H1 (cell line): ENCODE results near the gene ITGA8. TPM values are rescaled to one million over a fixed set of nuclear protein-coding genes. Genes with fewer than 3 reads are reported as not detected.

Experiments
- CTCF ChIA-PET: fragments of 300-600 bp; sonication (Branson Sonifier 250); formaldehyde crosslinking; loops from one replicate; lab custom pipeline; 2021; ENCODE audit not compliant: partially characterized antibody; lab: Charles Lee
- POLR2A ChIA-PET: fragments of 300-600 bp; sonication (Branson Sonifier 250); formaldehyde crosslinking; loops from one replicate; lab custom pipeline; 2021; ENCODE audit warnings: inconsistent platforms; ENCODE audit not compliant: partially characterized antibody; lab: Charles Lee
- DNase-seq, 2 experiments: peaks; one replicate each; pipeline versions ENCODE4 v3.0.0 to v3.0.0-alpha.2; 2010 to 2022; ENCODE audit warnings: low spot score in 2 of 2, low read depth in 1 of 2, mixed read lengths in 1 of 2
- FAIRE-seq: peaks from 2 replicates; lab custom pipeline; 2011; peaks lifted over from hg19 to GRCh38; lab: Jason Lieb, UNC
- H2AFZ ChIP-seq: 2 replicates; pipeline ENCODE4 v1.8.1; 2012; ENCODE audit warnings: low read length, inconsistent platforms
- H2AK5ac ChIP-seq: 2 replicates; pipeline ENCODE4 v1.6.1; 2013; ENCODE audit warnings: low read depth, low read length
- H2BK120ac ChIP-seq: replicated peaks from 2 replicates; pipeline ENCODE3; 2013; ENCODE audit warnings: low read depth, low read length, inconsistent platforms
- H2BK12ac ChIP-seq: 2 replicates; pipeline ENCODE4 v1.6.1; 2013; ENCODE audit warnings: low read depth, low read length
- H2BK15ac ChIP-seq: 2 replicates; pipeline ENCODE4 v1.6.1; 2013; ENCODE audit warnings: low read length
- H2BK20ac ChIP-seq: 2 replicates; pipeline ENCODE4 v1.6.1; 2013; ENCODE audit warnings: low read length
- H2BK5ac ChIP-seq: 2 replicates; pipeline ENCODE4 v1.6.1; 2013; ENCODE audit warnings: low read depth, low read length
- H3K14ac ChIP-seq: 2 replicates; pipeline ENCODE4 v1.6.1; 2013; ENCODE audit warnings: inconsistent platforms; ENCODE audit not compliant: insufficient read length
- H3K18ac ChIP-seq: 2 replicates; pipeline ENCODE4 v1.6.1; 2013; ENCODE audit warnings: low read length; ENCODE audit errors: extremely low read depth
- H3K23ac ChIP-seq: 2 replicates; pipeline ENCODE4 v1.6.1; 2013; ENCODE audit warnings: inconsistent platforms; ENCODE audit not compliant: insufficient read length
- H3K23me2 ChIP-seq: 2 replicates; pipeline ENCODE4 v1.6.1; 2013; ENCODE audit warnings: low read depth, low read length
- H3K27ac ChIP-seq: 2 replicates; pipeline ENCODE4 v1.6.1; 2011; ENCODE audit warnings: low read depth, low read length, inconsistent platforms
- H3K27me3 ChIP-seq, 4 experiments: replicated peaks in 1 of 4; 1 replicate in 1 of 4; 2 replicates in 3 of 4; pipeline versions ENCODE4 v1.6.1 to v1.8.1; 2011 to 2013; ENCODE audit warnings: low read length in 3 of 4, mild to moderate bottlenecking in 3 of 4, inconsistent platforms in 2 of 4, mixed read lengths in 2 of 4, moderate library complexity in 1 of 4; ENCODE audit not compliant: control insufficient read depth in 3 of 4, insufficient read depth in 3 of 4; ENCODE audit errors: extremely low read depth in 1 of 4
- H3K36me3 ChIP-seq, 4 experiments: 2 replicates each; pipeline versions ENCODE4 v1.6.1 to v1.8.1; 2011 to 2013; ENCODE audit warnings: mild to moderate bottlenecking in 4 of 4, low read length in 3 of 4, moderate library complexity in 2 of 4, control low read depth in 1 of 4, inconsistent platforms in 1 of 4; ENCODE audit not compliant: insufficient read depth in 4 of 4, control insufficient read depth in 2 of 4
- H3K4ac ChIP-seq: replicated peaks from 2 replicates; pipeline ENCODE3; 2013; ENCODE audit warnings: low read length, low read depth, mixed read lengths, inconsistent platforms; ENCODE audit not compliant: insufficient read length
- H3K4me1 ChIP-seq, 4 experiments: replicated peaks in 1 of 4; 1 replicate in 1 of 4; 2 replicates in 3 of 4; pipeline versions ENCODE4 v1.6.1 to v1.8.1; 2011 to 2013; ENCODE audit warnings: low read length in 3 of 4, inconsistent platforms in 2 of 4, mixed read lengths in 1 of 4; ENCODE audit not compliant: insufficient read depth in 4 of 4, control insufficient read depth in 3 of 4
- H3K4me2 ChIP-seq, 2 experiments: 2 replicates each; pipeline versions ENCODE4 v1.6.1 to v1.8.1; 2011 to 2013; ENCODE audit warnings: low read depth in 2 of 2, low read length in 2 of 2, control low read depth in 1 of 2, inconsistent platforms in 1 of 2, mild to moderate bottlenecking in 1 of 2; ENCODE audit not compliant: insufficient read depth in 1 of 2
- H3K4me3 ChIP-seq, 4 experiments: fragments of 200-600, 300-600 bp in 1 of 4; sonication (generic), shearing (Covaris generic), sonication (Bioruptor Twin) in 1 of 4; 2 replicates each; pipeline versions ENCODE4 v1.5.1 to v1.8.1; 2011 to 2016; ENCODE audit warnings: low read length in 4 of 4, low read depth in 3 of 4, control low read depth in 2 of 4, inconsistent platforms in 2 of 4, mild to moderate bottlenecking in 2 of 4, mixed read lengths in 1 of 4, moderate library complexity in 1 of 4; ENCODE audit not compliant: insufficient read depth in 2 of 4; ENCODE audit errors: extremely low read depth in 1 of 4
- H3K56ac ChIP-seq: replicated peaks from 2 replicates; pipeline ENCODE3; 2013; ENCODE audit warnings: low read depth, mild to moderate bottlenecking, mixed read lengths, low read length, inconsistent platforms; ENCODE audit not compliant: insufficient read length
- H3K79me1 ChIP-seq: 2 replicates; pipeline ENCODE4 v1.6.1; 2013; ENCODE audit warnings: low read depth, low read length, control low read depth
- H3K79me2 ChIP-seq, 2 experiments: 2 replicates each; pipeline versions ENCODE4 v1.6.1 to v1.8.1; 2012 to 2013; ENCODE audit warnings: low read length in 2 of 2, mild to moderate bottlenecking in 2 of 2, inconsistent platforms in 1 of 2; ENCODE audit not compliant: insufficient read depth in 2 of 2, control insufficient read depth in 1 of 2
- H3K9ac ChIP-seq, 4 experiments: replicated peaks in 1 of 4; 1 replicate in 1 of 4; 2 replicates in 3 of 4; pipeline versions ENCODE4 v1.6.1 to v1.8.1; 2011 to 2013; ENCODE audit warnings: low read depth in 3 of 4, low read length in 3 of 4, control low read depth in 2 of 4, mild to moderate bottlenecking in 2 of 4, moderate library complexity in 2 of 4, inconsistent platforms in 1 of 4; ENCODE audit errors: extremely low read depth in 1 of 4
- H3K9me3 ChIP-seq, 2 experiments: 2 replicates each; pipeline versions ENCODE4 v1.6.1 to v1.8.1; 2012 to 2013; ENCODE audit warnings: mild to moderate bottlenecking in 2 of 2, moderate library complexity in 2 of 2, control low read depth in 1 of 2, inconsistent platforms in 1 of 2, low read depth in 1 of 2, low read length in 1 of 2, mixed read lengths in 1 of 2; ENCODE audit not compliant: insufficient read depth in 2 of 2
- H4K20me1 ChIP-seq, 2 experiments: replicated peaks in 1 of 2; 2 replicates each; pipeline versions ENCODE3 to v1.8.1; 2011 to 2013; ENCODE audit warnings: inconsistent platforms in 2 of 2, low read length in 2 of 2, mild to moderate bottlenecking in 1 of 2; ENCODE audit not compliant: insufficient read depth in 2 of 2, control insufficient read depth in 1 of 2
- H4K5ac ChIP-seq: 2 replicates; pipeline ENCODE4 v1.6.1; 2013; ENCODE audit warnings: low read length, low read depth, mixed read lengths, inconsistent platforms; ENCODE audit not compliant: insufficient read length
- H4K8ac ChIP-seq: 2 replicates; pipeline ENCODE4 v1.8.0; 2013; ENCODE audit warnings: mild to moderate bottlenecking, moderate library complexity, low read length, inconsistent platforms; ENCODE audit not compliant: insufficient read depth; ENCODE audit errors: extremely low read depth
- H4K91ac ChIP-seq: replicated peaks from 2 replicates; pipeline ENCODE3; 2013; ENCODE audit warnings: low read length, mixed read lengths, inconsistent platforms; ENCODE audit not compliant: insufficient read length
- ASH2L ChIP-seq: fragments of 200-600, 300-600 bp; sonication (generic); IDR thresholded peaks from one replicate; pipeline ENCODE4 v1.7.1; 2017; ENCODE audit warnings: low read length
- CBX5 ChIP-seq: fragments of 300-800, 300-1000 bp; sonication (generic); IDR thresholded peaks from 2 replicates; pipeline ENCODE4 v1.7.1; 2016; ENCODE audit warnings: antibody characterized with exemption, low read length, low read depth
- CBX8 ChIP-seq: fragments of 300-800, 300-1000 bp; sonication (generic); IDR thresholded peaks from 2 replicates; pipeline ENCODE4 v1.7.1; 2016; ENCODE audit warnings: low read depth, low read length, borderline replicate concordance
- CHD2 ChIP-seq: IDR thresholded peaks from 2 replicates; pipeline ENCODE4 v1.6.1; 2012; ENCODE audit warnings: low read length, improper control_type of control experiment
- EGR1 ChIP-seq: IDR thresholded peaks from 2 replicates; pipeline ENCODE4 v1.6.1; 2011; ENCODE audit warnings: low read depth, low read length, borderline replicate concordance
- FOSL1 ChIP-seq: IDR thresholded peaks from 2 replicates; pipeline ENCODE4 v1.6.1; 2011; ENCODE audit warnings: mild to moderate bottlenecking, low read depth, low read length, moderate library complexity; ENCODE audit not compliant: insufficient read depth
- GABPA ChIP-seq: IDR thresholded peaks from 2 replicates; pipeline ENCODE4 v1.6.1; 2011; ENCODE audit warnings: mild to moderate bottlenecking, low read length, moderate library complexity, borderline replicate concordance; ENCODE audit not compliant: insufficient read depth
- NANOG ChIP-seq: IDR thresholded peaks from 2 replicates; pipeline ENCODE4 v1.6.1; 2011; ENCODE audit warnings: low read length, low read depth, mild to moderate bottlenecking, inconsistent platforms; ENCODE audit not compliant: insufficient read depth, poor library complexity, severe bottlenecking
- NRF1 ChIP-seq: IDR thresholded peaks from 2 replicates; pipeline ENCODE4 v1.6.1; 2011; ENCODE audit warnings: mild to moderate bottlenecking, low read depth, low read length, improper control_type of control experiment
- PHF8 ChIP-seq: fragments of 200-600 bp; sonication (generic); conservative IDR thresholded peaks from 2 replicates; pipeline ENCODE4 v1.7.1; 2012; ENCODE audit warnings: low read depth, mild to moderate bottlenecking, inconsistent platforms, low read length, moderate library complexity
- POLR2A ChIP-seq, 2 experiments: IDR thresholded peaks; 1 replicate in 1 of 2; 2 replicates in 1 of 2; pipeline ENCODE4 v1.6.1; 2011; ENCODE audit warnings: low read depth in 2 of 2, low read length in 2 of 2, mild to moderate bottlenecking in 2 of 2; ENCODE audit errors: control extremely low read depth in 1 of 2
- RNF2 ChIP-seq: fragments of 200-900, 300-1000 bp; sonication (generic); IDR thresholded peaks from 2 replicates; pipeline ENCODE4 v1.7.1; 2016; ENCODE audit warnings: borderline replicate concordance, low read depth, mild to moderate bottlenecking, antibody characterized with exemption, low read length; ENCODE audit not compliant: poor library complexity, severe bottlenecking; ENCODE audit errors: missing control alignments
- TAF1 ChIP-seq: IDR thresholded peaks from 2 replicates; pipeline ENCODE4 v1.6.1; 2011; ENCODE audit warnings: mild to moderate bottlenecking, low read depth, low read length
- WGBS, 2 experiments: shearing (Covaris generic) in 1 of 2; methylation state at CpG; one replicate each; pipeline versions ENCODE4 v1.1.6 to v1.1.7; 2013 to 2015; ENCODE audit warnings: low lambda C conversion rate in 2 of 2, mixed read lengths in 2 of 2, inconsistent platforms in 1 of 2, low coverage in 1 of 2, missing lambda C conversion rate in 1 of 2; ENCODE audit not compliant: insufficient replicate concordance in 2 of 2, insufficient coverage in 1 of 2, insufficient read length in 1 of 2; ENCODE audit errors: extremely low coverage in 1 of 2, missing lambda C conversion rate in 1 of 2; 5-methylcytosine and 5-hydroxymethylcytosine counted together
- polyA plus RNA-seq, 7 experiments: library from polyadenylated mRNA; depleted of rRNA in 3 of 7; stranded (reverse) in 5 of 7; unstranded in 2 of 7; fragments of >200 nt in 5 of 7; fragments of 200-250 nt in 2 of 7; gene quantifications; 1 replicate in 5 of 7; 2 replicates in 1 of 7; 4 replicates in 1 of 7; pipeline versions ENCODE4 v1.2.1 to v1.2.3, GENCODE V29; 2011 to 2013; ENCODE audit warnings: missing spikeins in 2 of 7, mixed read lengths in 2 of 7
- total RNA-seq: library from RNA; stranded (reverse); fragmentation: NEBNext Ultra II Directional; extraction: Animal tissue kit (Norgen Biotek cat#: 25700); gene quantifications from 2 replicates; pipeline ENCODE4 v1.2.1, GENCODE V29; 2021
- TF ChIP-seq, protein P1 (sequence below): IDR thresholded peaks from 2 replicates; pipeline ENCODE4 v1.6.1; 2012; ENCODE audit warnings: inconsistent platforms

The ITGA8 gene
- total and polyA plus RNA-seq, 2 of the 8 experiments (the other 6 are each of a cell fraction or from before 2014, with no cell fraction given) = not detected

DNA sequence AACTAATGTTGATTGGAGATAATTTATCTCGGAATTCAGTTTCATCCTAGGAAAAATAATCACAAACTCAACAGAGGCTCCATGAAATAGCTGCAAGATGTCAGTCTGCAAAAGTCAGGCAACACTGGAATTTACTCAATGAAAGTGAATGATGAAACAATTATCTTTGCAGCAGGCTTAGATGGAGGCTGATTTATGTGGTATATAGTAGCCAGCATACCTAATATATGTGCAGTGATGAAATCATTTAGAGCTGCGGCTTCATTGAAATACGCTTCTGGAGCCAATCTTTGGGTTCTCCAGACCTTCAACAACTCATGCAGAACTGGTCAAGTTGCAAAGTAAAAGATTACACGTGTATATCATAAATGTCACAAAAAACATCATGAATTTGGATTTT lies 113.3 kb downstream of the ITGA8 start:
- Histone ChIP-seq H3K23me2 (no peaks in the 10 kb centered on the region), H3K27ac (no peak overlapping the region), H3K9me3 (no peaks in the 10 kb centered on the region), H2BK15ac (no peak overlapping the region), H3K36me3 (no peaks in the 10 kb centered on the region), H4K20me1 (no peaks in the 10 kb centered on the region), H3K4me2 (no peak overlapping the region), H3K4me1 (no peaks in the 10 kb centered on the region), H3K79me2 (no peaks in the 10 kb centered on the region), H2AFZ (no peak overlapping the region), H3K4ac (no peak overlapping the region), H2BK120ac (no peak overlapping the region), H3K18ac (no peak overlapping the region), H3K56ac (no peak overlapping the region), H3K23ac (no peak overlapping the region), H2AK5ac (no peak overlapping the region), H3K9ac (no peak overlapping the region), H4K5ac (no peak overlapping the region), H2BK12ac (no peak overlapping the region), H2BK20ac (no peak overlapping the region), H4K91ac (no peak overlapping the region), H3K79me1 (no peaks in the 10 kb centered on the region), H3K27me3 (no peaks in the 10 kb centered on the region), H2BK5ac (no peak overlapping the region), H4K8ac (no peak overlapping the region), H3K14ac (no peak overlapping the region), H3K4me3 (no peak overlapping the region)
- ChIA-PET POLR2A (interaction anchor here (0.6 kb wide), 1 partner anchor 354 kb away, joined by 4 read pairs; no protein-coding TSS in a partner anchor), CTCF (interaction anchor here (1.3 kb wide), 1 partner anchor 21 kb away, joined by 7 read pairs; no protein-coding TSS in a partner anchor)
- 92% methylated on average over 4 of the region's 4 CpGs; no CpG with 5 or more reads in 1 of the 2 experiments for WGBS, 2 experiments
- FAIRE-seq (no peak), DNase-seq (no peak)
- TF ChIP-seq CHD2 (no peak), TAF1 (no peak), NANOG (no peak), GABPA (no peak), ASH2L (no peak), EGR1 (no peak), CBX5 (no peak), NRF1 (no peak), CBX8 (no peak), RNF2 (no peak), PHF8 (no peak), POLR2A (IDR thresholded peaks at IDR 0.05; ENCODE audit: control extremely low read depth in 1 of 2, low read depth in 2 of 2, low read length in 2 of 2) (no peak), FOSL1 (no peak)
- TF ChIP-seq, protein P1, sequence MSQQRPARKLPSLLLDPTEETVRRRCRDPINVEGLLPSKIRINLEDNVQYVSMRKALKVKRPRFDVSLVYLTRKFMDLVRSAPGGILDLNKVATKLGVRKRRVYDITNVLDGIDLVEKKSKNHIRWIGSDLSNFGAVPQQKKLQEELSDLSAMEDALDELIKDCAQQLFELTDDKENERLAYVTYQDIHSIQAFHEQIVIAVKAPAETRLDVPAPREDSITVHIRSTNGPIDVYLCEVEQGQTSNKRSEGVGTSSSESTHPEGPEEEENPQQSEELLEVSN = no peak
